B cell (primary cell): ENCODE measurements around the gene RBP7.

ENCODE experiments used
- EZH2 ChIP-seq: IDR thresholded peaks from 2 replicates; pipeline ENCODE4 v1.6.1; 2012; ENCODE audit warnings: borderline replicate concordance, low read depth, mild to moderate bottlenecking, moderate library complexity, low read length; ENCODE audit not compliant: insufficient read depth, poor library complexity, severe bottlenecking
- TF ChIP-seq, protein P1 (sequence below): fragments of 200-600 bp; IDR thresholded peaks from one replicate; pipeline ENCODE4 v1.8.0; 2022; ENCODE audit warnings: antibody characterized with exemption, mild to moderate bottlenecking

DNA sequence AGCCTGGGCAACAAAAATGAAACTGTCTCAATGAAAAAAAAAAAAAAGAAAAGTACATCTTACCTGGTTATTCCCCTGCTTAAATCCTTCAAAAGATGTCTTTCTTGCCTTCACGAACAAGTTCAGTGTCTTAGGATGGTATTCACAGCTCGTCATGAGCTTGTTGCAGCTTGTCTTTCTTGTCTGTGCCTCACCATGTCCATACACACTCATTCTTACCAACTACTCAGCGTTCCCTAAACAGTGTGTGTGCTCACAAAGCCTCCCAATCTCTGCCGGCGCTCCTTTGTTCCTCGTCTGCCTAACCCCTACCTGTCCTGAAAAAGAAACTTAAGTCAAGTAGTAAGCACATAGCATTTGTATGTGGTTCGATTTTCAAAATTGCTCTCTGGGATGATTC lies 66.8 kb downstream of the RBP7 start:
- TF ChIP-seq, protein P1, sequence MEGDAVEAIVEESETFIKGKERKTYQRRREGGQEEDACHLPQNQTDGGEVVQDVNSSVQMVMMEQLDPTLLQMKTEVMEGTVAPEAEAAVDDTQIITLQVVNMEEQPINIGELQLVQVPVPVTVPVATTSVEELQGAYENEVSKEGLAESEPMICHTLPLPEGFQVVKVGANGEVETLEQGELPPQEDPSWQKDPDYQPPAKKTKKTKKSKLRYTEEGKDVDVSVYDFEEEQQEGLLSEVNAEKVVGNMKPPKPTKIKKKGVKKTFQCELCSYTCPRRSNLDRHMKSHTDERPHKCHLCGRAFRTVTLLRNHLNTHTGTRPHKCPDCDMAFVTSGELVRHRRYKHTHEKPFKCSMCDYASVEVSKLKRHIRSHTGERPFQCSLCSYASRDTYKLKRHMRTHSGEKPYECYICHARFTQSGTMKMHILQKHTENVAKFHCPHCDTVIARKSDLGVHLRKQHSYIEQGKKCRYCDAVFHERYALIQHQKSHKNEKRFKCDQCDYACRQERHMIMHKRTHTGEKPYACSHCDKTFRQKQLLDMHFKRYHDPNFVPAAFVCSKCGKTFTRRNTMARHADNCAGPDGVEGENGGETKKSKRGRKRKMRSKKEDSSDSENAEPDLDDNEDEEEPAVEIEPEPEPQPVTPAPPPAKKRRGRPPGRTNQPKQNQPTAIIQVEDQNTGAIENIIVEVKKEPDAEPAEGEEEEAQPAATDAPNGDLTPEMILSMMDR, result no peak
- TF ChIP-seq EZH2, result no peak
